HG02623 (cell line): Measurements from ENCODE around the gene SMC2.

Source experiments
- ATAC-seq: cut with Tn5 transposase; IDR thresholded peaks from one replicate; pipeline ENCODE4 v1.9.1; 2021; ENCODE audit warnings: moderate library complexity; ENCODE audit not compliant: unreplicated experiment

Gene SMC2

DNA sequence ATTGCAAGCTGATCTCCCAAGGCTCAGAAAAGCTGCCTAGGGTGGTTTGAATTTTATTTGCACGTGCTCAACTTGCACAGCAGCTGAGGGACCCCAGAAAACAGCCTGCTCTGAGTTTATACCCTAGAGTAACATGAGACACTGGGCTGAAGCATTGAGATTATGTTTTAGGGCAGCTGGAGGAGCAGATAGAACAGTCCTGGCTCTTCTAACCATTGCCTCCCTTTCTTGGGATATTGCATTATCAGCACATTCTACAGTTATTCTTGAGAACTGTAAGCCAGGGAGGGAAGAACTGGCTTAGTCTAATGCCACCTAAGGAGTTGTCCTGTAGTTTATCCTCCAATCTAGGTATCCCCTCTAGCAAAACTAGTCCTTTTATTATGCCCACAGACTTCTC is 10.3 kb downstream of the SMC2 start:
- ATAC-seq: no peak

DNA sequence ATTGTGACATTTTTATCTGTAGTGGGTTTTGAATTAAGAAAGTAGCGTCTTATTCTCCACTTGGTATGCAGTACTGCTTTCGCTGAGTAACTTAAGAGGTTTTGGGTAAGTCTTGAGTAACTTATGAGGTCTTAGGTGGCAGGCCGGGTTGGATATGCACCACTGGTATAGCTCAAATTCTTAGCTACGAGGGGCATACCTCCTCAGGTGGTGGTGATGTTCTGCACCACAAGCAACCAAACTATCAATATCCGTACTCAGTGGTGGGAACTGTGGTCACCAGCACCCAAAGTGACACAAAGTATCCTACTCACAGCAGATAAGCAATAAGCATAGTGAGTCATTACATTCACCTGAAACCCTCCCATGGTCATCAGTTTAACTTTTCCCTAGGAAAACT is 13.7 kb downstream of the SMC2 start:
- ATAC-seq: no peak

DNA sequence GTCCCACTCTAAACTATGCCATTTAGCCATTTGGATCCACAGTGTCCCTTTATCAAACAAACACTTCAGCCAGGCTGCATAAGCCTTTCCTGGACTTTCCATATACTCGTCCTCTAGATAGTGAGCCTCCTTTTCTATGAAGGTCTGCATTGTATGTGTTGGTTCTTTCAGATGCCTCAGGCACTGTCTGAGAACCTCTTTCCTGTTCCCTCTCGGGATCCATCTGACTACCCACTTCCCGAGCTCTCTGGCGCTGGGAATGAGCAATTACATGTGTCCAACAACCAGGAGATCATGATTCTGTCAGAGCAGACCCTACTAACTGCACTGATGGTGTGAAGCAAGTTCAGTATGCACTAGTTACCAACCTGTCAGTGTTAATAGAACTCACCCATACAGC is 14.2 kb downstream of the SMC2 start:
- no peak for ATAC-seq

DNA sequence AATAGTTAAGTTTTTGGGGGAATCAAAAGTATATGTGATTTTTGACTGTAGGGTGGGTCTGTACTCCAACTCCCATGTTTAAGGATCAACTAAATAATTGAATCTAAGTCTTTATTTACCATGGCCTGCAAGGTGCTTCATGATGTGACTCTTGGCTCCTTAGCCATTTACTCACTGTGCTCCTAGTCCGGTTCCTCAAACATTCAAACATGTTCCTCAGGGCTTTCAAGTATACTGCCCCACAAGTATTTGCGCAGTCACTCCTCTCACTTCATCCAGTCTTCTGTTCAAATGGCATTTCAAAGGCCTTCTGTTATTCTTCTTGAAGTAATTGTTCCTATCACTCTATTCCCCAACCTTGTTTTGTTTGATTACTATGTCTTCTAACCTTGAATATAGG is 16.4 kb downstream of the SMC2 start:
- no peak for ATAC-seq

DNA sequence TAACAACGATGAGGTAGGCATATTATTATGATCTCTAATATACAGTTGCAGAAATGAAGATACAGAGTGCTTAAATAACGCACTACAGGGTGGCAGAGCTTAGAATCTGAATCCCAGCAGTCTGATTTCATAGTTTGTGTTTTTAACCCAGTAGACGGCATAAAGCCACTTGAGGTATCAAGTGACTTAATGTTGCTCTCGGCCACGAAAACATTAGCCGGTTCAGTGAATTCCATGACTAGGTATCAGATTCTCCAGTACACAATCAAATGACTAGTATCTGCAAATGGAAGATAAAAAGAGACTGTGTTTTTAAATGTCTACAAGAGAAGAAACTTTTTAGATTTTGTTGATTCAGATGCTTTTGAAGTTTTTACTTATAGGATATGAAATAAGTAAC is 24.8 kb downstream of the SMC2 start:
- no peak for ATAC-seq

DNA sequence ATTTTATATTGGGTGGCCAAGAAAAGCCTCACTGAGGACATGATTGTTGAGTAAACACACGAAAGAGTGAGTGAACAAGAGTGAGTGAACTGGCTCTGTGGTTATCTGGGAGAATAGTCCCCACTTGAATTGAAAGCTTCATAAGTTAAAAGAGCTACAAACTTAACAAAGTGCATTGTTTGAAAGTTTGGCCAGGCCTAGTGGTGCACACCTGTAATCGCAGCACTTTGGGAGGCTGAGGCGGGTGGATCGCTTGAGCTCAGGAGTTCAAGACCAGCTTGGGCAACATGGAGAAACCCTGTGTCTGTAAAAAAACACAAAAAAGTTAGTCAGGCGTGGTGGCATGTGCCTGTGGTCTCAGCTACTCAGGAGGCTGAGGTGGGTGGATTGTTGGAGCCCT is 26.9 kb downstream of the SMC2 start:
- no peak for ATAC-seq

DNA sequence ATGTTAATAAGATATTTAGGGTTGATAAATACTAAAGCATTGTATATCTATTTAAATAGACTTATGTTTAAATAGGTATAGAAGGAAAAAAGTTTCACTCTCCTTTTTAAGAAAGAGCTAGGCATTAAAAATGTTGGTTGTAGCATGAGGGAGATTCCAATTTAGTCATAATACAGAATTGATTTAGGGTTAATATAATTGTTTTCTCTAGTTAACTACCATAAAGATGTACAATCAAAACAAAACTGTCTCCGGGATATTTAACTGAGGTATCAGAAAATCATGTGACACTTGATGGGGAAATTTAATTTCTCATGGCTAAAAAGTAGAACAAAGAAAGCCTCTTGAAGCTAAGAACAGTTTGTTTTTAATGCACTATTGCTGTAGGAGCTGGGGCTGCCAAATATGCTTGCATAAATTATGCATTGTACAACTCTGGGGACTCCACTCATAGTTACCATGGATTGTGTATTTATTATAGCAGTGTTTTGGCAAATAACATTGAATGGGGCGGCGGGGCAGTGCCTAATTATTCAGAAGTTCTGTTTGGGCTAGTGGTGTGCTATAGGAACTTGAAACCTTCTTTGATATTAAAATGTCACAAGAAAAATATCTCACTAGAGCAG is 44.2 kb downstream of the SMC2 start:
- no peak for ATAC-seq

DNA sequence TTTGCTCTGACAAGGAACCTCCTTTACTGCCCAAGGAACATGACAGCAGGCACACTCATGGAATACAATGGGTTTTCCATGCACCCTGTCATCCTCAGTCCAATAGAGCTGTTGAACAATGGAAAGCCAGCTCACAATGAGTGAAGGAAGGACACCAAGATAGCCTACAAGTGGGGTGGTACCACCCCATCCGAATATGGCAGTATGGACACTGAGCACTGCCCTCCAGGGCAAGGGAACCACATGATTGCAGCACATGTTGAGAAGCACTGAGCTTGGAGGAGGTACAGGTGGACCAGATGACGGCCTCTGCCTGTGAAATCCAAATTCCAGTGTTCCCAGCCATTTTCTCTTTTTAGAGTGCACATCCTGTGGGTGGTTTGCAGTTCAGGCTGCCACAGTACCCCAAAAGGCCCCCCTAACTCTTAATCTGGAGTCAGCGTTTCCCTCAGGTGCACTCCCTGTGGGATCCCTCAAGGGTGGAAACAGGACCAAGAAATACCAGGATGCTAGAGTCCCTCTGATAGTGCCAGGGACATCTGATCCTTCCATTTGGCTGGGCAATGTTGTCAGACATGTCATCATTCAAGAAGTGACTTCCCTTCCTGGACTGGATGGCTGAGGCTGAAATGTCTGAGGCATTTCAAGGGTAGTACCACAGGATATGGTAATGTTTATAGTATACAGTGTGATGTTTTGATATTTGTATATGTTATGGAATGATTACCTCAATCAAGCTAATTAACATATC is 48.9 kb downstream of the SMC2 start:
- ATAC-seq: no peak

DNA sequence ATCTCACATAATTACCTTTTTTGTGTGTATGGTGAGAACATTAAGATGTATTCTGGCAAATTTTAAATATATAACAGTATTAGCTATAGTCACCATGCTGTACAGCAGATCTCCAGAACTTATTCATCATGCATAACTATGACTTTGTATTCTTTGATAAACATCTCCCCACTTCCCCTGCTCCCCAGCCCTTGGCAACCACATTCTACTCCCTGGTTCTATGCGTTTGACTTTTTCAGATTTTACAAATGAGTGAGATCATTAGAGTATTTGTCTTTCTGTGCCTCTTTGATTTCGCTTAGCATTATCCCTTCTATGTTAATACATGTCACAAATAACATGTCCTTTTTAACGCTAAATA is 49.4 kb downstream of the SMC2 start:
- ATAC-seq: no peak

DNA sequence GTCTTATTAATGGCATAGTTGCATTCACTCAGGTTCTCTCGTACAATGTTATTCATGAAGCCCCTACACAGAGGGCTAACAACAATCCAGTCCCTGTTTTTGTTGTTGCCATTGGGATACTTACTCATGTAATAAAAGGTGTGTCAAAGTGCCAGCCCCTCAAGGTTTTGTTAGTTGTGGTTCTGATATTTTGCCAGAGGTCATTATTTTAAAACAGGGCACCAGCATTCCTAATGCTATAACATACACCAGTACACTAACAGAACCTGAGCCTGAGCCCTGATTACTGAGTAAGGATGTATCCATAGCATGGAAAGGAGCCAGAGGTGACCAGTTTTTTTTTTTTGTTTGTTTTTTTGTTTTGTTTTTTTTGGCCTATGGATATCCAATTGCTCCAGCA is 50.2 kb downstream of the SMC2 start:
- ATAC-seq: no peak

DNA sequence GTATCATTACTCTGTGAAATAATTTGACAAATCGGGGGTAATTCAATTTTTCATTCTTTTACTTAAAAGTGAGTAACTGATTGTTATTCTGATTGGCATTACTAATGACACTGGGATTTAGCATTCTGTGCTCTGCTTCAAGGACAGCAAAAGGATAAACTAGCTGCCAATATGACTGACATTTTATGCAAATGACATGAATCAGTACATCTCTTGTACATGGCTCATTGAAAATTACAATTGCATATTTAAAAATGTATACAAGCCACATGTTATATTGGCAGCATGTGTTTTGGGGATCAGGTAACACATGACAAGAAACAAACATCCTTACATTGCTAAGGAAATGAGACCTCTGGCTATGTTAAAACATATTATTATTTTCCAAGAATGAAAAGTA is 79.0 kb downstream of the SMC2 start:
- no peak for ATAC-seq

DNA sequence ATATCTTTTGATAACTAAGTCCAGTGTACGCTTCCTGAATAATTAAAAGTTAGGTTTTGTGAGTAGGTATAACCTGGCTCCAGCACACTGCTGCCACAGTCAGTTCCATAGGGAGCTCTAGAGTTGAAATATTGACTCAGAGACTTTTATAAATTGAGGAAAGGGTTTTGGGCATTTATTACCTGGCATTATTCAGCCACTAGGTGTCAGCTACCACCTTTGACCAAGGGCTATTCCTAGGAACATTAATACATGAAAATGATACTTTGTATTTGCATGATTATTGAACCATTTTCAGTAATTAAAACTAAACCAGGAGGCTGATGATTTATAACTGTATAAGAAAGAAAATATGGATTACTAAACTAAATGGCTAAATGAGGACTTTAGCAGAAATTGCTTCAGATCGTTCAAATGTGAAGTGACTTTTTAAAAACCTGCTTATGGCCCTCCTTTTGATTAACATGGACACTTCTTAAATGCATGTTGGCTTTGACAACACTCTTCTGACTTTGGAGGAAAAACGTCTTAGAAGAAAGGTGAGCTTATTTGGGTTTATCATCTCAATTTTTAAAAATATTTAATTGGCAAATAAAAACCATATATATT is 83.0 kb downstream of the SMC2 start:
- no peak for ATAC-seq

DNA sequence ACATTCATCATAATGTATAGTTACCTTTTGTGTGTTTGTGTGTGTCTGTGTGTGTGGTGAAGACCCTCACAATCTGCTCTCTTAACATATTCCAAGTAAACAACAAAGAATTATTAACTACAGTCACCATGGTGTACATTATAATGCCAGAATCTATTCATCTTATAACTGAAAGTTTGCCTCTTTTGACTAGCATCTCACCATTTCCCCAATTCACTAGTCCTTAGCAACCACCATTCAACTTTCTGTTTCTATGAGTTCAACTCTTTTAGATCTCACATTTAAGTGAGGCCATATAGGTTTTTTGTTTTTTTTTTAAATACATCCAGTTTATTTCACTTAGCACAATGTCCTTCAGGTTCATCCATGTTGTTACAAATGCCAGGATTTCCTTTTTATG is 83.6 kb downstream of the SMC2 start:
- no peak for ATAC-seq
